ENCODE data around the gene KIAA0586. TPM values are rescaled to one million over a fixed set of nuclear protein-coding genes. Genes with fewer than 3 reads are reported as not detected.

The KIAA0586 gene
- total and polyA plus RNA-seq, 2 of the 13 experiments (the other 11 are each of a cell fraction or from before 2014, with no cell fraction given): 12.6 to 25.2 TPM

- TF ChIP-seq RERE (CRISPR knock-in tag; IDR thresholded peaks at IDR 0.05; ENCODE audit: low read depth) (no peak), THYN1 (CRISPR knock-in tag; IDR thresholded peaks at IDR 0.05; ENCODE audit: borderline replicate concordance, low read depth) (no peak)
Measured at GRCh38 chr14:58598028-58598803, 170.7 kb downstream of the KIAA0586 start (continued).

DNA sequence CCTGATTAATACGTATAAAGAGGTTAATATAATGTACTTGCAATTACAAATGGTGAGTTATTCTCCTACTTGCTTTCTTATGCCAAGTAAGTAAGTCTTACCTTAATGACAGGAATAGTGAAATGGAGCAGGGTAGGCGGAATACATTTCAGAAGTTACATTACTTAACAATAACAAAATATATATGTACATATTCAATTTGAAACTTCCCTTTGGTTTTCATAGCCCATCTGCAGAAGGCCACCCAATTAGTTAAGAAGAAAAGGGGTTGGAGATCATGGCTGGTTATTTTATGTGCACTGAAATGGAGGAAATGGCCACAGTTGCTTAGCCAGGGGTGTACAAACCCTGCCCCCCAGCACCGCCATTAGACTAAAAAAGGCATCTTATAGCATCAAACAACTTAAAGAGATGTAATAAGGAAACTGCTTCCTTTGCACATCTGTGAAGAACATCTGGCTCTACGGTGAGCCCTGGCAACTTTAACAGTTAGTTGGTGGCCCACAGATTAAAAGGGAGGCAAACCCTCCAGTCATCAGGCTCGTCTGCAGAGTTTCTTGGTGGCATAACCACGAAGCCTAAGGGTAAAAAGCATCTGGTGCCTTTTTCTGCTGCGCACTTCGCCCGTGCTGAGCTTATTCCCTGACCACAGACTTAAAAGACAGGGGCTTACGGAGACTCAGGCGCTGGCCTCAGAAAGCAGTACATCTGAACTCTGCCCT, 171.4 kb downstream of the KIAA0586 start:
- Histone ChIP-seq H3K9me3 (ENCODE audit: low read length) (no peaks in the 10 kb centered on the region), H2AFZ (ENCODE audit: low read length) (no peak overlapping the region), H3K9ac (ENCODE audit: insufficient read depth, low read depth, low read length) (no peak overlapping the region), H3K4me3 (replicated peaks in 1 of 3; ENCODE audit: insufficient read depth in 1 of 3, low read depth in 2 of 3, low read length in 3 of 3) (no peak overlapping the region), H4K20me1 (ENCODE audit: insufficient read depth, low read length) (no peaks in the 10 kb centered on the region), H3K79me2 (ENCODE audit: insufficient read depth, low read length) (no peaks in the 10 kb centered on the region), H3K36me3 (replicated peaks in 1 of 2; ENCODE audit: control insufficient read depth in 1 of 2, insufficient read depth in 2 of 2, low read length in 2 of 2) (no peaks in the 10 kb centered on the region), H3K4me2 (ENCODE audit: low read depth, low read length) (no peak overlapping the region), H3K4me1 (ENCODE audit: insufficient read depth, low read length) (no peaks in the 10 kb centered on the region), H3K27ac (ENCODE audit: extremely low read length, insufficient read depth, low read length) (no peak overlapping the region), H3K27me3 (ENCODE audit: control insufficient read depth in 1 of 2, insufficient read depth in 2 of 2, low read length in 2 of 2) (no peaks in the 10 kb centered on the region)
- FAIRE-seq: no peak
- TF ChIP-seq ZMAT5 (CRISPR knock-in tag; IDR thresholded peaks at IDR 0.05; ENCODE audit: borderline replicate concordance, low read depth): no peak
- TF ChIP-seq SPEN (CRISPR knock-in tag; IDR thresholded peaks at IDR 0.05; ENCODE audit: low read depth): no peak
- TF ChIP-seq, protein P1, sequence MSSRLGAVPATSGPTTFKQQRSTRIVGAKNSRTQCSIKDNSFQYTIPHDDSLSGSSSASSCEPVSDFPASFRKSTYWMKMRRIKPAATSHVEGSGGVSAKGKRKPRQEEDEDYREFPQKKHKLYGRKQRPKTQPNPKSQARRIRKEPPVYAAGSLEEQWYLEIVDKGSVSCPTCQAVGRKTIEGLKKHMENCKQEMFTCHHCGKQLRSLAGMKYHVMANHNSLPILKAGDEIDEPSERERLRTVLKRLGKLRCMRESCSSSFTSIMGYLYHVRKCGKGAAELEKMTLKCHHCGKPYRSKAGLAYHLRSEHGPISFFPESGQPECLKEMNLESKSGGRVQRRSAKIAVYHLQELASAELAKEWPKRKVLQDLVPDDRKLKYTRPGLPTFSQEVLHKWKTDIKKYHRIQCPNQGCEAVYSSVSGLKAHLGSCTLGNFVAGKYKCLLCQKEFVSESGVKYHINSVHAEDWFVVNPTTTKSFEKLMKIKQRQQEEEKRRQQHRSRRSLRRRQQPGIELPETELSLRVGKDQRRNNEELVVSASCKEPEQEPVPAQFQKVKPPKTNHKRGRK (CRISPR knock-in tag; IDR thresholded peaks at IDR 0.05): no peak
- in situ Hi-C loops (cut with HindIII; ENCODE audit: extremely low pct_ligation_motif_present, low pct_unique_long_range_greater_than_20kb) (no loop called here), intact Hi-C loops (cut with micrococcal nuclease; ENCODE audit: unreplicated experiment) (no loop called here)
- BruUV-seq (replicated peaks): no TSS peak
- POLR2A ChIA-PET: no interaction called here
- WGBS (ENCODE audit: low lambda C conversion rate): 19% methylated on average over 10 of the region's 11 CpGs
- no peak for DNase-seq (ENCODE audit: low spot score)
- no peak for ATAC-seq
- CTCF ChIA-PET (ENCODE audit: low intra/inter-chr PET ratio, low total read pairs): no interaction called here

Data from HepG2 (cell line).